Measurements from ENCODE around the gene MISFA. TPM values are rescaled to one million over a fixed set of nuclear protein-coding genes. Genes with fewer than 3 reads are reported as not detected.

MISFA gene
- 0.83 TPM for polyA plus RNA-seq (2012; ENCODE audit: insufficient read length, low read depth)

- TF ChIP-seq POLR2AphosphoS5 (IDR thresholded peaks at IDR 0.05; ENCODE audit: low read depth, low read length) (no peak), REST (IDR thresholded peaks at IDR 0.05; ENCODE audit: insufficient read depth in 1 of 2, low read depth in 2 of 2, low read length in 2 of 2) (no peak), SIN3A (IDR thresholded peaks at IDR 0.05; ENCODE audit: borderline replicate concordance, insufficient read depth, low read length) (no peak), TAF1 (IDR thresholded peaks at IDR 0.05; ENCODE audit: borderline replicate concordance, insufficient read depth, low read length) (no peak), FOXP2 (optimal IDR thresholded peaks at IDR 0.05; ENCODE audit: borderline replicate concordance, extremely low read depth, extremely low read length, insufficient read depth) (no peak)
Observed at GRCh38 chr11:18599739-18600230, at the start of gene MISFA. MISFA (plus strand) TSS chr11:18599789; CDS start chr11:18599929, 140 bp downstream.

GRCh38 chr11:18563090-18563730, 36.4 kb upstream of the MISFA start:
- TF ChIP-seq REST (IDR thresholded peaks at IDR 0.05; ENCODE audit: insufficient read depth in 1 of 2, low read depth in 2 of 2, low read length in 2 of 2): no peak
- TF ChIP-seq FOXP2 (optimal IDR thresholded peaks at IDR 0.05; ENCODE audit: borderline replicate concordance, extremely low read depth, extremely low read length, insufficient read depth): no peak
- TF ChIP-seq TAF1 (IDR thresholded peaks at IDR 0.05; ENCODE audit: borderline replicate concordance, insufficient read depth, low read length): no peak
- TF ChIP-seq SIN3A (IDR thresholded peaks at IDR 0.05; ENCODE audit: borderline replicate concordance, insufficient read depth, low read length): no peak
- no peak for TF ChIP-seq POLR2AphosphoS5 (IDR thresholded peaks at IDR 0.05; ENCODE audit: low read depth, low read length)

GRCh38 chr11:18564149-18564548, 35.4 kb upstream of the MISFA start:
- TF ChIP-seq SIN3A (IDR thresholded peaks at IDR 0.05; ENCODE audit: borderline replicate concordance, insufficient read depth, low read length) (no peak), REST (IDR thresholded peaks at IDR 0.05; ENCODE audit: insufficient read depth in 1 of 2, low read depth in 2 of 2, low read length in 2 of 2) (no peak), TAF1 (IDR thresholded peaks at IDR 0.05; ENCODE audit: borderline replicate concordance, insufficient read depth, low read length) (no peak), FOXP2 (optimal IDR thresholded peaks at IDR 0.05; ENCODE audit: borderline replicate concordance, extremely low read depth, extremely low read length, insufficient read depth) (no peak), POLR2AphosphoS5 (IDR thresholded peaks at IDR 0.05; ENCODE audit: low read depth, low read length) (no peak)

GRCh38 chr11:18566406-18566805, 33.2 kb upstream of the MISFA start:
- TF ChIP-seq REST (IDR thresholded peaks at IDR 0.05; ENCODE audit: insufficient read depth in 1 of 2, low read depth in 2 of 2, low read length in 2 of 2): no peak
- no peak for TF ChIP-seq SIN3A (IDR thresholded peaks at IDR 0.05; ENCODE audit: borderline replicate concordance, insufficient read depth, low read length)
